ENCODE data around the gene ACAP1.

DNA sequence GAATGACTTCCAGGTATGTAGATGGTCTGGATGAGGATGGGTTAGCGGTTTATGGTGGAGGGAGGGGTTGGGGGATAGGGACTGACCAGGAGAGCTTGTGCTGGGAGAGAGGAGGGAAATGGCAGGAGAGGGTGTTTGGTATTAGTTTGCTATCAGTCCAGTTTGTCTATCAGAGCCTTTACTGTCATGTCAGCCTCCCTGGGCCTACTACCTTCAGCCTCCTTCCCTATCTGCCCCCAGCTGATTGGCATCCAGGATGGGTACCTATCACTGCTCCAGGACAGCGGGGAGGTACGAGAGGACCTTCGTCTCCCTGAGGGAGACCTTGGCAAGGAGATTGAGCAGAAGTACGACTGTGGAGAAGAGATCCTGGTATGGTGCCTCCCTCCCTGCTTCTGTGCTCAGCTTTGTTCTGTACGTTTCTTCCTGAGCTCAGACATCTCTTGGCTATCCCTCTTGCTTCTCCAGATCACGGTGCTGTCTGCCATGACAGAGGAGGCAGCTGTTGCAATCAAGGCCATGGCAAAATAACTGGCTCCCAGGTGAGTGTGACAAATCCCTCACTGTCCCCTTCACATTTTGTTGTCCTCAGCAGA lies 25.1 kb upstream of the ACAP1 start:
- TF ChIP-seq CTCF (IDR thresholded peaks at IDR 0.05), result no peak
- TF ChIP-seq POLR2A (IDR thresholded peaks at IDR 0.05), result no peak

Measured in body of pancreas (tissue), 4 donors.